ENCODE measurements around the gene HTRA3. TPM values are rescaled to one million over a fixed set of nuclear protein-coding genes. Genes with fewer than 3 reads are reported as not detected.

The HTRA3 gene
- total and polyA plus RNA-seq, 2 of the 8 experiments (the other 6 are each of a cell fraction or from before 2014, with no cell fraction given): 3.2 to 5.8 TPM

DNA sequence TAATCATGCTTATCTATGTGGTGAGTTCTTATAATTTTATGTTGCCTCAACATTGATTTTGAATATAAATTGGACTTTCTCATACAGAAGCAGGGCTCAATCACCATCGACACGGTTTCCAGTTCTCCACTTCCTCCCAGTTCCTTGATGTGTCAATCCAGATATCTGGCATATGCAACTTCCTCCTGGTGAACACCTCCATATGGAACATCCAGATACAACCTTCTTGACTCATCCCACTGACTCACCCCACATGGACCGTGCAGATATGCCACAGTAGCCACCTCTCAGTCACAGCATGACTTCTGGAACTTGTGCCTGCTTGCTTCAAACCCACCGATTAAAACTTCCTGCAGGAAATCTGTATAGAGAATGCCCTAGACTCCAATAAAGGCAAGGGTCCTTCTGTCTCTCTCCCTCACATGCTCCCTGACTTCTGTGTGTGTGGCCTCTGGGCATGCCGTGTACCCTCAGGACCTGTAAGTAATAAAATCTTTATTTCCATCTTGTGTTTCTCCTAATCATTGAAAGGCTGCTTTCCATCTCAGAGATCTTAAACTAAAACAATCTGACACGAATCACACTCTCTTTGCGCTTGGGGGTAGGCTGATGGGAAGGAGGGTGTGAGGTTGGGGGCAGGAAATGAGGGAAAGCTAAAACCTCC lies 67.0 kb downstream of the HTRA3 start:
- H3K79me2 ChIP-seq (ENCODE audit: control insufficient read depth in 1 of 2, insufficient read depth in 2 of 2, low read length in 2 of 2): no peaks in the 10 kb centered on the region
- FAIRE-seq: no peak
- TF ChIP-seq SIRT6 (IDR thresholded peaks at IDR 0.05; ENCODE audit: low read length): no peak
- TF ChIP-seq SUZ12 (IDR thresholded peaks at IDR 0.05; ENCODE audit: low read length): no peak
- TF ChIP-seq YY1 (IDR thresholded peaks at IDR 0.05; ENCODE audit: low read depth, low read length): no peak
- TF ChIP-seq CBX8 (IDR thresholded peaks at IDR 0.05; ENCODE audit: borderline replicate concordance, low read depth, low read length): no peak
- no peak for TF ChIP-seq RNF2 (IDR thresholded peaks at IDR 0.05; ENCODE audit: borderline replicate concordance, low read depth, low read length, missing control alignments, poor library complexity, severe bottlenecking)
- TF ChIP-seq, protein P1, sequence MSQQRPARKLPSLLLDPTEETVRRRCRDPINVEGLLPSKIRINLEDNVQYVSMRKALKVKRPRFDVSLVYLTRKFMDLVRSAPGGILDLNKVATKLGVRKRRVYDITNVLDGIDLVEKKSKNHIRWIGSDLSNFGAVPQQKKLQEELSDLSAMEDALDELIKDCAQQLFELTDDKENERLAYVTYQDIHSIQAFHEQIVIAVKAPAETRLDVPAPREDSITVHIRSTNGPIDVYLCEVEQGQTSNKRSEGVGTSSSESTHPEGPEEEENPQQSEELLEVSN (IDR thresholded peaks at IDR 0.05): no peak

More for the DNA sequence above, 67.0 kb downstream of the HTRA3 start:
- H3K4ac ChIP-seq (replicated peaks; ENCODE audit: insufficient read length, low read depth, low read length): no peak overlapping the region
- no peak overlapping the region for H2BK20ac ChIP-seq (ENCODE audit: low read length)
- H3K18ac ChIP-seq (ENCODE audit: extremely low read depth, low read length): no peak overlapping the region
- no peak overlapping the region for H3K14ac ChIP-seq (ENCODE audit: insufficient read length)
- no peak overlapping the region for H3K9ac ChIP-seq (replicated peaks in 1 of 4; ENCODE audit: extremely low read depth in 1 of 4, low read depth in 3 of 4, low read length in 3 of 4)
- POLR2A ChIA-PET (ENCODE audit: partially characterized antibody): no interaction called here
- no peak overlapping the region for H2AK5ac ChIP-seq (ENCODE audit: low read depth, low read length)
- CTCF ChIA-PET (ENCODE audit: partially characterized antibody): no interaction called here
- no peak overlapping the region for H4K8ac ChIP-seq (ENCODE audit: extremely low read depth, insufficient read depth, low read length)
- no peaks in the 10 kb centered on the region for H3K36me3 ChIP-seq (ENCODE audit: control insufficient read depth in 2 of 4, insufficient read depth in 4 of 4, low read length in 3 of 4)
- H2BK5ac ChIP-seq (ENCODE audit: low read depth, low read length): no peak overlapping the region
- no peak overlapping the region for H4K5ac ChIP-seq (ENCODE audit: insufficient read length, low read depth, low read length)
- no peaks in the 10 kb centered on the region for H3K27me3 ChIP-seq (replicated peaks in 1 of 4; ENCODE audit: control insufficient read depth in 3 of 4, extremely low read depth in 1 of 4, insufficient read depth in 3 of 4, low read length in 3 of 4)
- no peak overlapping the region for H2BK15ac ChIP-seq (ENCODE audit: low read length)
- H3K79me1 ChIP-seq (ENCODE audit: low read depth, low read length): no peaks in the 10 kb centered on the region
- H3K9me3 ChIP-seq (ENCODE audit: insufficient read depth in 2 of 2, low read depth in 1 of 2, low read length in 1 of 2): peaks cover 0 to 4% of the 10 kb centered on the region in 2 experiments; a peak in 1 of 4 replicates
- H3K4me2 ChIP-seq (ENCODE audit: insufficient read depth in 1 of 2, low read depth in 2 of 2, low read length in 2 of 2): no peak overlapping the region
- 0 out of 7 replicates have a peak, but pooled peaks cover 0 to 2% (median 0%) of the 10 kb centered on the region in 4 experiments for H3K4me1 ChIP-seq (replicated peaks in 1 of 4; ENCODE audit: control insufficient read depth in 3 of 4, insufficient read depth in 4 of 4, low read length in 3 of 4)
- no peak overlapping the region for H3K56ac ChIP-seq (replicated peaks; ENCODE audit: insufficient read length, low read depth, low read length)
- H3K23me2 ChIP-seq (ENCODE audit: low read depth, low read length): no peaks in the 10 kb centered on the region
- no peak overlapping the region for H3K4me3 ChIP-seq (ENCODE audit: extremely low read depth in 1 of 4, insufficient read depth in 2 of 4, low read depth in 3 of 4, low read length in 4 of 4)
- H2BK120ac ChIP-seq (replicated peaks; ENCODE audit: low read depth, low read length): no peak overlapping the region
- H3K23ac ChIP-seq (ENCODE audit: insufficient read length): no peak overlapping the region
- WGBS, 2 experiments (ENCODE audit: extremely low coverage in 1 of 2, insufficient coverage in 1 of 2, insufficient read length in 1 of 2, insufficient replicate concordance in 2 of 2, low coverage in 1 of 2, low lambda C conversion rate in 2 of 2, missing lambda C conversion rate in 1 of 2): 87% methylated on average over 7 of the region's 7 CpGs; no CpG with 5 or more reads in 1 of the 2 experiments
- peak in 1 of 2 experiments; percentile 10 for DNase-seq (ENCODE audit: low read depth in 1 of 2, low spot score in 2 of 2)
- no peak overlapping the region for H4K91ac ChIP-seq (replicated peaks; ENCODE audit: insufficient read length, low read length)
- H2AFZ ChIP-seq (ENCODE audit: low read length): no peak overlapping the region
- no peak overlapping the region for H3K27ac ChIP-seq (ENCODE audit: low read depth, low read length)
- H4K20me1 ChIP-seq (replicated peaks in 1 of 2; ENCODE audit: control insufficient read depth in 1 of 2, insufficient read depth in 2 of 2, low read length in 2 of 2): no peaks in the 10 kb centered on the region
- H2BK12ac ChIP-seq (ENCODE audit: low read depth, low read length): no peak overlapping the region

Measured in H1 (cell line).